Measurements from ENCODE around the gene PIEZO1. TPM values are rescaled to one million over a fixed set of nuclear protein-coding genes. Genes with fewer than 3 reads are reported as not detected.

PIEZO1 gene
- total and polyA plus RNA-seq, 2 donors (not counting 1 experiment from before 2014, with no cell fraction given): 108 to 331 TPM

DNA sequence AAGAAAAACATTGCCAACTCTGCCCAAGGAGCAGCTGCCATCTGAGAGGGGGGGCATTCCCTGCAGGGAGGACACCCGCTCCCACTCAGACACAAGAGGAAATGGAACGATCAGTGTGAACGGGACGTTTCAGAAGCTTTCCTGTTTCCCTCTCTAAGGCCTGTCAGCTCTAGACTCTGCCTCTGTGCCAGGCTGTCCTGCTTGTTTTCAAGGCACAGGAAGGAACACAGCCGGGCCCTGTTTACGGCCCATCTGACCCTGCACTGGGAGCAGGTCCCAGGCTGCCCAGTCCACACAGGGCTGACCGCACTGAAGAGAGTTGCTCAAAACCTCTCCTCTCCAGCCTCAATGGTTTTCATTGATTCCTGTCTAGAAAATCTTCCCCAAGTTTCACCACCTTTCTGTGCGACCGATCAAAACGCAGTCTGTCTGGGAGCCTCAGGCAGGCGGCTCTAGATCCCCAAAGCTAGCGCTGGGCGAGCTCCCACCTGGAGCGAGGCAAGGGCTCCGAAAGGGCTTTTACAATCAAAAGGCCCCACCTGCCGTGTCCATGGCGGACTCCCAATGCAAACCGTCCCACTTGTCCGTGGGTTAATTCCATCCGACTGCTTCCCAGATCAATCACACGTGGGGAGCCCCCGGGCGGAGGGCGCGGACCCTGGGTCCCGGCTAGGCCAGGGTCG, 1.5 kb downstream of the PIEZO1 start:
- no peak for ATAC-seq (ENCODE audit: low read depth)
- Mint-ChIP-seq H3K9me3 (ENCODE audit: insufficient read depth) (no peaks in the 10 kb centered on the region), H3K27ac (peak overlapping the region; percentile 84), H3K27me3 (no peaks in the 10 kb centered on the region), H3K4me3 (peak overlapping the region; percentile 73), H3K4me1 (peaks cover 50% of the 10 kb centered on the region)
- intact Hi-C loops (cut with micrococcal nuclease): loop anchor here (1.0 to 10.0 kb wide), 6 partner anchors 17 to 433 kb away; partner anchors contain the start of genes CDT1, IL17C, ZC3H18 and ZFPM1
- no peaks in the 10 kb centered on the region for H3K9me3 ChIP-seq (ENCODE audit: control extremely low read depth in 1 of 3, control insufficient read depth in 2 of 3, insufficient read depth in 1 of 3, low read length in 2 of 3)
- H3K27ac ChIP-seq (ENCODE audit: low read length in 2 of 2): peak overlapping the region; percentile 72 to 77
- H3K4me3 ChIP-seq (ENCODE audit: control extremely low read depth in 1 of 5, extremely low read depth in 1 of 5, insufficient read depth in 1 of 5, low read depth in 2 of 5, low read length in 4 of 5): peak overlapping the region in 4 of 5 experiments; percentile 48 to 71 (median 64)
- ChIA-PET POLR2A (interaction anchor here (0.6 to 2.6 kb wide), 5 partner anchors 11 to 125 kb away, joined by 3 to 12 read pairs (median 6); no protein-coding TSS in a partner anchor), CTCF (interaction anchor here (0.7 to 9.9 kb wide), 12 partner anchors 11 to 433 kb away, joined by 3 to 138 read pairs (median 6); partner anchors contain the start of gene APRT)
- peak overlapping the region; percentile 65 for H3K9ac ChIP-seq (ENCODE audit: low read length)
- H3K4me1 ChIP-seq (ENCODE audit: control insufficient read depth in 2 of 2, insufficient read depth in 2 of 2, low read length in 2 of 2): peaks cover 47 to 57% of the 10 kb centered on the region in 2 donors
- H2AFZ ChIP-seq (ENCODE audit: insufficient read depth, low read depth, low read length, poor library complexity, severe bottlenecking): peak overlapping the region; percentile 54
- DNase-seq: peak; percentile 54
- H3K79me2 ChIP-seq (ENCODE audit: control insufficient read depth, insufficient read depth, low read length): peaks cover 28% of the 10 kb centered on the region
- H4K20me1 ChIP-seq (ENCODE audit: control insufficient read depth, insufficient read depth, low read length, poor library complexity, severe bottlenecking): peaks cover 37% of the 10 kb centered on the region
- no peaks in the 10 kb centered on the region for H3K36me3 ChIP-seq (replicated peaks in 1 of 2; ENCODE audit: control extremely low read depth in 1 of 2, control insufficient read depth in 1 of 2, extremely low read depth in 1 of 2, insufficient read depth in 2 of 2, low read length in 1 of 2)
- TF ChIP-seq, protein P1, sequence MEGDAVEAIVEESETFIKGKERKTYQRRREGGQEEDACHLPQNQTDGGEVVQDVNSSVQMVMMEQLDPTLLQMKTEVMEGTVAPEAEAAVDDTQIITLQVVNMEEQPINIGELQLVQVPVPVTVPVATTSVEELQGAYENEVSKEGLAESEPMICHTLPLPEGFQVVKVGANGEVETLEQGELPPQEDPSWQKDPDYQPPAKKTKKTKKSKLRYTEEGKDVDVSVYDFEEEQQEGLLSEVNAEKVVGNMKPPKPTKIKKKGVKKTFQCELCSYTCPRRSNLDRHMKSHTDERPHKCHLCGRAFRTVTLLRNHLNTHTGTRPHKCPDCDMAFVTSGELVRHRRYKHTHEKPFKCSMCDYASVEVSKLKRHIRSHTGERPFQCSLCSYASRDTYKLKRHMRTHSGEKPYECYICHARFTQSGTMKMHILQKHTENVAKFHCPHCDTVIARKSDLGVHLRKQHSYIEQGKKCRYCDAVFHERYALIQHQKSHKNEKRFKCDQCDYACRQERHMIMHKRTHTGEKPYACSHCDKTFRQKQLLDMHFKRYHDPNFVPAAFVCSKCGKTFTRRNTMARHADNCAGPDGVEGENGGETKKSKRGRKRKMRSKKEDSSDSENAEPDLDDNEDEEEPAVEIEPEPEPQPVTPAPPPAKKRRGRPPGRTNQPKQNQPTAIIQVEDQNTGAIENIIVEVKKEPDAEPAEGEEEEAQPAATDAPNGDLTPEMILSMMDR (IDR thresholded peaks at IDR 0.05): no peak
- no peak for TF ChIP-seq EZH2 (IDR thresholded peaks at IDR 0.05; ENCODE audit: borderline replicate concordance, insufficient read depth, low read depth, low read length, poor library complexity, severe bottlenecking)
- H3K27me3 ChIP-seq (replicated peaks in 1 of 4; ENCODE audit: control extremely low read depth in 1 of 4, control insufficient read depth in 3 of 4, insufficient read depth in 4 of 4, low read length in 3 of 4): no peaks in the 10 kb centered on the region
- peak overlapping the region; percentile 95 for H3K4me2 ChIP-seq (replicated peaks; ENCODE audit: low read depth, low read length, poor library complexity, severe bottlenecking)
- WGBS (ENCODE audit: insufficient coverage): 7% methylated on average over 27 of the region's 27 CpGs

Data from B cell (primary cell).